HCT116 (cell line): Measurements from ENCODE around the gene CCDC88C. TPM values are rescaled to one million over a fixed set of nuclear protein-coding genes. Genes with fewer than 3 reads are reported as not detected.

ENCODE experiments used
- ATAC-seq: fragments of 200-7000 bp; cut with Tn5 transposase; 2 replicates; pipeline ENCODE4 v1.9.1; 2020; ENCODE audit warnings: mild to moderate bottlenecking, moderate library complexity
- BruUV-seq: library from RNA; stranded (reverse); fragments of 400-500 nt; replicated peaks from 2 replicates; lab custom pipeline; 2021; lab: Mats Ljungman, UMichigan
- CTCF ChIA-PET: fragments of 300-600 bp; sonication (Branson Sonifier 250); formaldehyde crosslinking; loops from one replicate; lab custom pipeline; 2021; ENCODE audit warnings: antibody characterized with exemption; lab: Charles Lee
- POLR2A ChIA-PET: fragments of 300-600, 350-600 bp; sonication (Branson Sonifier 250); formaldehyde crosslinking; loops from one replicate; lab custom pipeline; 2021; ENCODE audit warnings: antibody characterized with exemption; lab: Charles Lee
- RAD21 ChIA-PET, 2 experiments: fragments of 300-600 bp; sonication (Branson Sonifier 250); formaldehyde crosslinking; loops; one replicate each; lab custom pipeline; 2023; ENCODE audit warnings: low total read pairs in 2 of 2; ENCODE audit not compliant: uncharacterized antibody in 2 of 2, unreplicated experiment in 2 of 2, low non-redundant PET in 1 of 2; lab: Charles Lee
- DNase-seq: peaks from one replicate; pipeline ENCODE4 v3.0.0-alpha.2; 2010; ENCODE audit warnings: low read depth, low spot score
- H2AFZ ChIP-seq: fragments of 200-600 bp; shearing (Covaris generic), sonication (generic); 2 replicates; pipeline ENCODE4 v1.6.1; 2017; ENCODE audit warnings: low read depth, mixed run types, mixed read lengths, antibody characterized with exemption, low read length; ENCODE audit not compliant: poor library complexity, severe bottlenecking
- H3K27ac ChIP-seq: 2 replicates; pipeline ENCODE4 v1.5.1; 2012; ENCODE audit warnings: low read depth, low read length
- H3K27me3 ChIP-seq: fragments of 200-600 bp; sonication (generic); 2 replicates; pipeline ENCODE4 v1.6.1; 2016; ENCODE audit warnings: mixed run types, low read length, mixed read lengths; ENCODE audit not compliant: insufficient read depth
- H3K36me3 ChIP-seq, 2 experiments: fragments of 200-500 bp in 1 of 2; fragments of 200-600 bp in 1 of 2; sonication (Bioruptor generic) in 1 of 2; sonication (generic) in 1 of 2; 2 replicates each; pipeline versions ENCODE4 v1.5.1 to v1.6.1; 2014 to 2016; ENCODE audit warnings: low read length in 2 of 2, inconsistent platforms in 1 of 2, mixed read lengths in 1 of 2, mixed run types in 1 of 2; ENCODE audit not compliant: insufficient read depth in 2 of 2, control insufficient read depth in 1 of 2
- H3K4me1 ChIP-seq, 2 experiments: fragments of 200-600 bp in 1 of 2; sonication (generic) in 1 of 2; 2 replicates each; pipeline versions ENCODE4 v1.5.1 to v1.6.1; 2012 to 2017; ENCODE audit warnings: low read length in 2 of 2, inconsistent platforms in 1 of 2, mild to moderate bottlenecking in 1 of 2, mixed read lengths in 1 of 2, mixed run types in 1 of 2, moderate library complexity in 1 of 2; ENCODE audit not compliant: insufficient read depth in 2 of 2, control insufficient read depth in 1 of 2
- H3K4me2 ChIP-seq: fragments of 200-600 bp; sonication (generic); 2 replicates; pipeline ENCODE4 v1.6.1; 2017; ENCODE audit warnings: mixed run types, low read length, mixed read lengths
- H3K4me3 ChIP-seq, 2 experiments: fragments of 200-600 bp in 1 of 2; sonication (generic) in 1 of 2; replicated peaks in 1 of 2; 2 replicates each; pipeline ENCODE4 v1.5.1; 2011 to 2016; ENCODE audit warnings: low read length in 2 of 2, control low read depth in 1 of 2, low read depth in 1 of 2, mild to moderate bottlenecking in 1 of 2, mixed read lengths in 1 of 2, mixed run types in 1 of 2
- H3K79me2 ChIP-seq: fragments of 200-600 bp; sonication (generic); 2 replicates; pipeline ENCODE4 v1.6.1; 2017; ENCODE audit warnings: mild to moderate bottlenecking, mixed run types, low read length, moderate library complexity, mixed read lengths; ENCODE audit not compliant: insufficient read depth
- H3K9ac ChIP-seq: fragments of 200-600 bp; sonication (generic); 2 replicates; pipeline ENCODE4 v1.6.1; 2016; ENCODE audit warnings: low read length, mixed read lengths
- H3K9me2 ChIP-seq: fragments of 200-600 bp; sonication (generic), shearing (Covaris generic); 2 replicates; pipeline ENCODE4 v1.6.1; 2017; ENCODE audit warnings: mixed run types, mild to moderate bottlenecking, moderate library complexity; ENCODE audit not compliant: insufficient read depth
- H3K9me3 ChIP-seq, 2 experiments: fragments of 200-500 bp in 1 of 2; fragments of 200-600 bp in 1 of 2; sonication (Bioruptor generic) in 1 of 2; sonication (generic) in 1 of 2; 2 replicates each; pipeline ENCODE4 v1.6.1; 2014 to 2017; ENCODE audit warnings: low read length in 2 of 2, mixed read lengths in 2 of 2, inconsistent platforms in 1 of 2, low read depth in 1 of 2, mild to moderate bottlenecking in 1 of 2, mixed run types in 1 of 2, moderate library complexity in 1 of 2; ENCODE audit not compliant: control insufficient read depth in 1 of 2, insufficient read depth in 1 of 2
- H4K20me1 ChIP-seq: fragments of 200-600 bp; sonication (generic), shearing (Covaris generic); 2 replicates; pipeline ENCODE4 v1.6.1; 2017; ENCODE audit warnings: mixed run types, mild to moderate bottlenecking, moderate library complexity; ENCODE audit not compliant: insufficient read depth
- CBX3 ChIP-seq: IDR thresholded peaks from 2 replicates; pipeline ENCODE4 v1.6.1; 2012; ENCODE audit warnings: low read depth
- EGR1 ChIP-seq: IDR thresholded peaks from 2 replicates; pipeline ENCODE4 v1.6.1; 2012; ENCODE audit warnings: low read depth
- ELF1 ChIP-seq: IDR thresholded peaks from 2 replicates; pipeline ENCODE4 v1.6.1; 2012; ENCODE audit warnings: low read depth, borderline replicate concordance
- POLR2AphosphoS5 ChIP-seq: IDR thresholded peaks from 2 replicates; pipeline ENCODE4 v1.6.1; 2011; ENCODE audit warnings: mild to moderate bottlenecking, low read depth, low read length, moderate library complexity
- SIN3A ChIP-seq: IDR thresholded peaks from 2 replicates; pipeline ENCODE4 v1.6.1; 2012; ENCODE audit warnings: low read depth
- TCF7L2 ChIP-seq: IDR thresholded peaks from 2 replicates; pipeline ENCODE4 v1.7.0; 2011; ENCODE audit warnings: borderline replicate concordance, inconsistent platforms; ENCODE audit not compliant: insufficient read depth, insufficient read length; ENCODE audit errors: extremely low read depth
- ZFX ChIP-seq: fragments of 450-650 bp; IDR thresholded peaks from 2 replicates; pipeline ENCODE4 v1.6.1; 2017
- intact Hi-C: fragments of 100-400 bp; cut with micrococcal nuclease; formaldehyde crosslinking; loops from 2 replicates; pipeline ENCODE4 v1.10.0; 2022
- total RNA-seq: library from RNA; stranded (reverse); gene quantifications from one replicate; pipeline ENCODE4 v1.2.1, GENCODE V29; 2021; ENCODE audit not compliant: unreplicated experiment
- TF ChIP-seq, protein P1 (sequence below): IDR thresholded peaks from 2 replicates; pipeline ENCODE4 v1.6.1; 2011; ENCODE audit warnings: mild to moderate bottlenecking, low read length, moderate library complexity; ENCODE audit not compliant: insufficient replicate concordance; ENCODE audit errors: extremely low read depth
- TF ChIP-seq, protein P2 (sequence below), 3 experiments: fragments of 200-600 bp in 1 of 3; sonication (generic) in 1 of 3; IDR thresholded peaks in 2 of 3; conservative IDR thresholded peaks in 1 of 3; 2 replicates each; pipeline ENCODE4 v1.5.1; 2012 to 2017; ENCODE audit warnings: low read depth in 2 of 3, low read length in 2 of 3, antibody characterized with exemption in 1 of 3, borderline replicate concordance in 1 of 3, control low read depth in 1 of 3, mild to moderate bottlenecking in 1 of 3, mixed read lengths in 1 of 3, mixed run types in 1 of 3, moderate library complexity in 1 of 3; ENCODE audit not compliant: insufficient read depth in 1 of 3

Gene CCDC88C
- total RNA-seq, 1 experiment from 2014 or later: 20.8 TPM

DNA sequence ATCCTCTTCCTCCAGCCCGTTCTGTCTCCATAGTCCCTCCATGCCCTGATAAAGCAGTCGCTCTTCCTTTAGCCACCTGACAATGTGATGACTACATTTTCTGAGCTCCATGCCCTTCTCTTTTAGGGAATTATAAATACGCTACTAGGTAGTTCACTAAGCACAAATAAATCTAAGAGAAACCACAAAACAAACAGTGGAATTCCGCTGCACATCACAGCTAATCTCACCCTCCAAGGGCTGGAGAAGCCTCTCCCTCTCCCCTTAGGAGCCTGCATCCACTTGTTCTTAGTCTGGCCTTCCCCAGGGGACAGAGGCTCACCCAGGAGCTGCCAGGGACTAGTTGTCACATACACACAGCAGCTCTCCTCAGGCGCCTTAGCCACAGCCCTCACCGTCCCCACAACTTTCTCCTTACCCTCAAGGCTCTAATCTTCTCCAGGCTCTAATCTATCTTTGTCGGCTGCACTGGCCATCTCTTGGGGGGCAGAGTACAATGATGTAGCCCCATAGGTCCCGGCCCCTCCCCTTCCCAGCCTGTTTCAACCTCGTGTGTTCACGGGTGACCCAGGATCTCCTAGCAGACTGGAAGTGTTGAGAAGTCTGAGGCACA, 117.2 kb downstream of the CCDC88C start:
- Histone ChIP-seq H3K79me2 (no peaks in the 10 kb centered on the region), H3K27me3 (no peaks in the 10 kb centered on the region), H3K9me2 (no peaks in the 10 kb centered on the region), H4K20me1 (no peaks in the 10 kb centered on the region), H3K9ac (no peak overlapping the region), H3K4me3 (no peak overlapping the region), H3K36me3 (no peaks in the 10 kb centered on the region; a peak in 3 of 4 replicates), H3K27ac (no peak overlapping the region), H3K4me2 (no peak overlapping the region), H3K9me3 (no peaks in the 10 kb centered on the region), H2AFZ (no peak overlapping the region), H3K4me1 (no peaks in the 10 kb centered on the region)
- TF ChIP-seq ZFX (no peak), POLR2AphosphoS5 (no peak)
- no TSS peak for BruUV-seq
- DNase-seq: no peak
- ChIA-PET POLR2A (no interaction called here), CTCF (interaction anchor here (0.5 kb wide), 1 partner anchor 619 kb away, joined by 4 read pairs; no protein-coding TSS in a partner anchor), RAD21 (no interaction called here)
- intact Hi-C loops: no loop called here
- ATAC-seq: no peak

DNA sequence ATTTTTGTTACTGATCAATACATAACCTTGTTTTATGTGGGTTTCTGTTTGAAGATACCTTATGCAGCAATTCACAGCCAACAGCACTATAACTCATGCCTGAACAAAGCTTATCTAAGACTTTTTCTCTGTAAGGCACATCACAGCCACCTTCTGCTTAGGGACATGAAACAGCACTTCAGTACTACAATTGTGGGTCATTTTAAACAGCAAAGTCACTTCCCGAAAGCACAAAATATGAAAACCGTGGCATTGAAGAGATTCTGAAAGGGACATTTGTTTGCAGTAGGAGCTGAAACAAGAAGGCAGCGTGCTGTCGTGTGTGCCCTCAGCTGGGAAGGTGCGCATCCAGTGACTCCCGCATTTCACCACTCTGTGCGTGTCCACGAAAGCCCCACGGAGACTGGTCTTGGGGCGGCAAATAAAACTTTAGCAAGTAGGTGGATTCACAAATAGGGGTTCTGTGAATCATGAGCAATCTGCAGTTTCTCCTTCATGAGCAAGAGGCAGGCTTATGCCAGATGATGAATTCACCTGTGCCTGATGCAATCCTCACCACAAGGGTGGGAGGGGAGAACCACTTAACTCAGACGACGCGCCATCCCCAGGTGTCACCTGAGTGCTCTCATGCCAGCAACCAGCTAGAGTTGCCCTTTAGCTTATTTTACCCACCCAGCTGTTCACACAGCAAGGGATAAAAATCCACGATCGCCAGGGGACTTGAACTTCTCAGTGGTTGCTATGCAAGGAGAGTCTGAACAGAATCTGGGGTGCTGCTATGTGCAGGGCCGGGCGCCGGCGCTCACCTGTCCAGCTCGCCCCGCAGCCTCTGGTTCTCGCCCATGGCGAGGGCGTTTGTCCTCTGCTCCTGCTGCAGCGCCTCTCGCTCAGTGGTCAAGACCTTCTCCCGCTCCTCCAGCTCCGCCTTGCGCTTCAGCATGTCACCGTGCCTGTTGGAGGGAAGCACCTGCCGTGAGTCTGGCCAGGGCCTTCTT, 118.2 kb downstream of the CCDC88C start:
- no peak for TF ChIP-seq SIN3A
- TF ChIP-seq TCF7L2: no peak
- TF ChIP-seq, protein P1, sequence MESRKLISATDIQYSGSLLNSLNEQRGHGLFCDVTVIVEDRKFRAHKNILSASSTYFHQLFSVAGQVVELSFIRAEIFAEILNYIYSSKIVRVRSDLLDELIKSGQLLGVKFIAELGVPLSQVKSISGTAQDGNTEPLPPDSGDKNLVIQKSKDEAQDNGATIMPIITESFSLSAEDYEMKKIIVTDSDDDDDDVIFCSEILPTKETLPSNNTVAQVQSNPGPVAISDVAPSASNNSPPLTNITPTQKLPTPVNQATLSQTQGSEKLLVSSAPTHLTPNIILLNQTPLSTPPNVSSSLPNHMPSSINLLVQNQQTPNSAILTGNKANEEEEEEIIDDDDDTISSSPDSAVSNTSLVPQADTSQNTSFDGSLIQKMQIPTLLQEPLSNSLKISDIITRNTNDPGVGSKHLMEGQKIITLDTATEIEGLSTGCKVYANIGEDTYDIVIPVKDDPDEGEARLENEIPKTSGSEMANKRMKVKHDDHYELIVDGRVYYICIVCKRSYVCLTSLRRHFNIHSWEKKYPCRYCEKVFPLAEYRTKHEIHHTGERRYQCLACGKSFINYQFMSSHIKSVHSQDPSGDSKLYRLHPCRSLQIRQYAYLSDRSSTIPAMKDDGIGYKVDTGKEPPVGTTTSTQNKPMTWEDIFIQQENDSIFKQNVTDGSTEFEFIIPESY: no peak
- no peak for TF ChIP-seq ZFX
- no peak for TF ChIP-seq ELF1
- TF ChIP-seq, protein P2, sequence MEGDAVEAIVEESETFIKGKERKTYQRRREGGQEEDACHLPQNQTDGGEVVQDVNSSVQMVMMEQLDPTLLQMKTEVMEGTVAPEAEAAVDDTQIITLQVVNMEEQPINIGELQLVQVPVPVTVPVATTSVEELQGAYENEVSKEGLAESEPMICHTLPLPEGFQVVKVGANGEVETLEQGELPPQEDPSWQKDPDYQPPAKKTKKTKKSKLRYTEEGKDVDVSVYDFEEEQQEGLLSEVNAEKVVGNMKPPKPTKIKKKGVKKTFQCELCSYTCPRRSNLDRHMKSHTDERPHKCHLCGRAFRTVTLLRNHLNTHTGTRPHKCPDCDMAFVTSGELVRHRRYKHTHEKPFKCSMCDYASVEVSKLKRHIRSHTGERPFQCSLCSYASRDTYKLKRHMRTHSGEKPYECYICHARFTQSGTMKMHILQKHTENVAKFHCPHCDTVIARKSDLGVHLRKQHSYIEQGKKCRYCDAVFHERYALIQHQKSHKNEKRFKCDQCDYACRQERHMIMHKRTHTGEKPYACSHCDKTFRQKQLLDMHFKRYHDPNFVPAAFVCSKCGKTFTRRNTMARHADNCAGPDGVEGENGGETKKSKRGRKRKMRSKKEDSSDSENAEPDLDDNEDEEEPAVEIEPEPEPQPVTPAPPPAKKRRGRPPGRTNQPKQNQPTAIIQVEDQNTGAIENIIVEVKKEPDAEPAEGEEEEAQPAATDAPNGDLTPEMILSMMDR (IDR thresholded peaks at IDR 0.05 in 2 of 3, conservative IDR thresholded peaks at IDR 0.05 in 1 of 3; ENCODE audit: borderline replicate concordance in 1 of 3, insufficient read depth in 1 of 3, low read depth in 2 of 3, low read length in 2 of 3): no peak
- no peak for TF ChIP-seq EGR1
- TF ChIP-seq CBX3: no peak
- TF ChIP-seq, all 23 proteins: peak for 0
- H3K4me1 ChIP-seq: no peaks in the 10 kb centered on the region
- POLR2A ChIA-PET: no interaction called here
- no peak overlapping the region for H3K4me3 ChIP-seq
- RAD21 ChIA-PET: no interaction called here
- no peaks in the 10 kb centered on the region for H3K27me3 ChIP-seq
- intact Hi-C loops: no loop called here
- H3K9me3 ChIP-seq: no peaks in the 10 kb centered on the region
- no peaks in the 10 kb centered on the region for H4K20me1 ChIP-seq
- H3K27ac ChIP-seq: no peak overlapping the region
- H3K79me2 ChIP-seq: no peaks in the 10 kb centered on the region
- no TSS peak for BruUV-seq
- CTCF ChIA-PET: interaction anchor here (0.5 kb wide), 1 partner anchor 620 kb away, joined by 4 read pairs; no protein-coding TSS in a partner anchor
- no peak overlapping the region for H3K9ac ChIP-seq
- no peaks in the 10 kb centered on the region; a peak in 3 of 4 replicates for H3K36me3 ChIP-seq
- no peaks in the 10 kb centered on the region for H3K9me2 ChIP-seq
- H2AFZ ChIP-seq: no peak overlapping the region
- ATAC-seq (no peak), DNase-seq (no peak)
- H3K4me2 ChIP-seq: no peak overlapping the region
